Stimulated activated CD8-positive, alpha-beta memory T cell treated with anti-CD3 and anti-CD28 coated beads, Interleukin-2, amount 100 ng/mL, for 1 hour (primary cell): ENCODE measurements around the gene TMEM221.

ENCODE experiments used
- DNase-seq, 2 donors: peaks; one replicate each; pipeline ENCODE4 v3.0.0-alpha.2; 2020; ENCODE audit warnings: low read depth in 2 of 2

Gene TMEM221

GRCh38 chr19:17445526-17446165 lies 2.8 kb downstream of the TMEM221 start:
- no peak for DNase-seq

DNA sequence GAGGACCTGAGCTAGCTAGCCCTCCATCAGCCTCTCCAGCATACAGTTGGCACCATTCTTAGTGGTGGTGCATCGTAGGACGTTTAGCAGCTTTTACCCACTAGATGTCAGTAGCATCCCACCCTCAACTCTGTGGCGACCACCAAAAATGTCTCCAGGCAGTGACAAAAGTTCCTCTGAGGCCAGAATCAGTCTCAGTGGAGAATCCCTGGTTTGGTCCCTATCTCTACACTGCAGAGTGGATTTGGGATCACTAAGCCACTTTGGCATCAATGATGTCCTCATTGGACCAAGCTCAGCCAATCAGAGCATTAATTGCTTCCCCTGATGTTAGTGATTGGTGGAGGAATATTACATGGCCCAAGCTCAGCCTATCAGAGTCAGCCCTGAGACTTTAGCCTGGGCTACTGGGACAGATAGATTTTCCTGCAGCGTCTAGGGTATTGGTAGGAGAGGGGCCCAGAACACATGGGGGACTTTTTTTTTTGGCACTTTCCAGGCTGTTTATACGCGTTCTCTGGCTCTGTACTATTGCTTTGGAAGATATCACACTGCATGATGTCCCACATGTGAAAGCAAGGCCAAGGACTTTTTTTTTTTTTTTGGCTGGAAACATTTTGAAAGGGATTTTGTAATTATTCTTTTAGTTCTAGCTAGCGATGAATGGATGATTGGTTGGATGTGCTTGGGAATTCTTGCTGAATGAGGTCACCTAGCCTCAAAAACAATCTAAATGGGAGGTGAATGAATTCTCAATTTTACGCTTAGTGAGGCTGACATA lies 7.0 kb downstream of the TMEM221 start:
- DNase-seq: no peak

DNA sequence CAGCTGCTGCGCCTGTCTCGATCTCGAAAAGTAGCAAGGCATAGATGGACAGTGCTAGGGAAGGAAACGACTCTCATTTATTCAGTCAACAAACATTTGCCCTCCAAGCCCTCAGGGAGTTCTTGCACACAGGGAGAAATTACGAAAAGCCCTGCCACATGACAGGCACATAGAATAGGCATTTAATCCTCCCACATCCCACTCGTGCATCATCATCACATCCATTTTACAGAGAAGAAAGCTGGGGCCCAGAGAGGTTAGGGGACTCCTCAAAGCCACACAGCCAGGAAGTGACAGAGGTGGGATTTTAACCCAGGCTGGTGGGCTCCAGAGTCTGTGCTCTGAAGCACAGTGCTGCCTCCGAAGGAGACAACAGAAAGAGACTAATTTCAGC lies 11.6 kb downstream of the TMEM221 start:
- DNase-seq: no peak

DNA sequence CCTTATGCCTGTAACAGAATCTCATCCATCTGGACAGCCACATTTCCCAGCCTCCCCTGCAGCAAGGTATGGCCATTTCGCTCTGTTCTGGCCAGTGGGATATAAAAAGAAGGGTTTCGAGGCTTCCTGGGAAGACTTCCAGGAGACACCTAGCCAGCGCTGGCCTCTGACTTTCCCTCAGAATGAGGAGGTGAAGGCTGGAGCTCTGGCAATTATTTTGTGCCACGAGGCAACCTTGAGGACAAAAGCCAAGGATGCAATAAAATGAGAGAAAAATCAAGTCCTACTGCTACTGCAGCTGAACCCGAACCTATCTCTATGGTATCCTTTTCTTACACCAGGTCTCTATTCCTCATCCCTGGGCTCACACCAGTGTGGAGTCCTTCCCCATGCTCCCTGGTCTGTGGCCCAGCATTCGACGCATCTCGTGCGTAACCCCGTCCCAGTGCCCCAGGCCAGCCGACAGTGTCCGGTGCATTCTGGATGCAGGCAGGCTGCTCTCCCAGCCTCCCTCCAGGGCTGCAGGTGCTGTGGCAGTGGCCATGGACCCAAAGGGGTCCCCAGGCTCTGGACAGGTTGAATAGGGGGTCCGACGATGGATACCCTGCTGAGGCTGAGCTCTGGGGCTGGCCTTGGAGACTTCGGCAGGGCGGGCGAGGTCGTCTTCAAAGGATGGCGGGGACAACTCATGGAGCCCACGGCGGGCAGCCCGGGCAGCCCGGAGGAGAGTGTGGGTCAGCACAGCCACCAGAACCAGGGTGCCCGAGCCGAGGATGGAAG lies 12.2 kb downstream of the TMEM221 start:
- DNase-seq: no peak

- DNase-seq: no peak
Measured at GRCh38 chr19:17435218-17435617, 13.2 kb downstream of the TMEM221 start.

DNA sequence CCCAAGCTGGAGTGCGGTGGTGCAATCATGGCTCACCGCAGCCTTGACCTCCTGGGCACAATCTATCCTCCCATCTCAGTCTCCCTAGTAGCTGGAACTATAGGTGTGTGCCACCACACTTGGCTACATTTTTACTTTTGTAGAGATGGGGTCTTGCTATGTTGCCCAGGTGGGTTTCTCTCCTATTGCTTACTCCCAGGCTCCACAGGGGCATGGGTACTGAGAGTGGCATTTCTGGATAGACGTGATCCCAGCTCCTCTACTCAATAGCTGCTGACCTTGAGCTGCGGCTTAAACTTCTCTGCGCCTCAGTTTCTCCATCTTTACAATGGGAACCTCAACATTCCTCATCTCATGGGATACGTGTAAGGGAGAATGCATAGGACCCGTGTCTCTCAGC lies 17.1 kb downstream of the TMEM221 start:
- DNase-seq: no peak

- no peak for DNase-seq
Measured at GRCh38 chr19:17429641-17430113, 18.8 kb downstream of the TMEM221 start.

DNA sequence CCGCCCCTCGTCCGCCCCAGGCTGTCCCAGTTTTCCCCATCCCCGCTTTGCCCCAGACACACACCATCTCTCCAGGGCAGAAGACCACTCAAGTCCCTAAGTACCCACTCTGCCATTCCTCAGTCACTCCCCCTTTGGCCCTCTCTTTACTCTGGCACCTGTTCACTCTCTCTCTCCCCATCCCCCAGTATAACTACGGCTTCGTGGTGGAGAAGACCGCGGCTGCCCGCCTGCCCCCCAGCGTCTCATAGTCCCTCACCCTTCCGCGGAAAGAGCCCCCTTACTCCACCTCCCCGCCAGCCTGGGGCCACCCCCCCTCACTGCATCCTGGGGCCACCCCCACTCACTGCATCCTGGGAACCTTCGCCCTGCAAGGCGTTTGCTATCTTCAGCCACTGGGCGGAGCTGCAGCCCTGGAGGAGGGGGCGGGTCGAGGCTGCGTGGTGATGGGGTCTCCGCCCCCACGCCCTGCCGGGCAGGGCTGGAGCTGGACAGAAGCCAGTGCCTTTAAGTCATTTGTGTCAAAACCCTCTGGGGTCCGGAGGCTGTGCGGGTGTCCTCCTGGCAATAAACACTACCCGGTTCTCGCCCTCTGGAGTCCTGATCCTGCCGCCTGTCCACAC lies 23.6 kb downstream of the TMEM221 start:
- no peak for DNase-seq

GRCh38 chr19:17423429-17424208 lies 24.8 kb downstream of the TMEM221 start:
- no peak for DNase-seq

- no peak for DNase-seq
Measured at GRCh38 chr19:17421942-17422341, 26.5 kb downstream of the TMEM221 start.

DNA sequence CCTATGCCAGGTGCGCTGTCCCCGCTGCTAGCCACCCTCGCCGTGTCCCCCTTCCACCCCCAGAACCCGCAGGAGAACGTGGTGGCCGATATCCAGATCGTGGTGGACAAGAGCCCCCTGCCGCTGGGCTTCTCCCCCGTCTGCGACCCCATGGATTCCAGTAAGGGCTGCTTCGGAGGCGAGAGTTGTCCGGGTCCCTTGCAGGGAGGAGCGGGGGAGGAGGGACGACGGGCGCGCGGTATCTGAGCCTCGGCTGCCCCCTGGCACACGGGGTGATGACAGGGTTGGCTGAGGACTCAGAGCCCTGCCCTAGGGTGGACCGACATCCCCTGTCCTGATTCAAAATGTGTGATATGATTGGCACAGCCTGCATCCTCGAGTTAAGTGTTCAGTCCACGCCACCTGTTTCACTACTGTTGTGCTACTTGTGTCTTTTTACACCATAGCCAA lies 28.0 kb downstream of the TMEM221 start:
- DNase-seq: no peak

- DNase-seq: peak; percentile 88 to 90
Measured at GRCh38 chr19:17419621-17420474, 28.6 kb downstream of the TMEM221 start, which contains the start of gene MVB12A. Gene MVB12A, plus strand, starts transcription at chr19:17420047. Its CDS starts 89 bp downstream, at chr19:17420136.

GRCh38 chr19:17419154-17419620 lies 29.3 kb downstream of the TMEM221 start:
- DNase-seq: no peak

DNA sequence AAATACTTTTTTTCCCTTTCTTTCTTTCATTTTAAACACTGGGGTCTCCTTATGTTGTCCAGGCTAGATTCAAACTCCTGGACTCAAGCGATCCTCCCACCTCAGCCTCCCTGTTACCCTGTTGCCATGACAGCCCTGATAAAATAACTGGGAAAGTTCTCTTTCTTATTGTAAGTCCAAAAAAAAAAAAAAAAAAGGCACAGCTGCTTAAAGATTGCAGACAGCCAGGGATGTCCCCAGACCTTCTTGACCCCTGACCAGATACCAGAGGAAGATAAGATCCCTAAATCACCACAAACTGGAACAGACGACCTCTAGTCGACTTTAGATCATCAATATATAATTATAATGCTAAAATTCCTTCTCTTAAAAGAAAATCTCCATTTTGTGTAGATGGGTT lies 29.8 kb downstream of the TMEM221 start:
- no peak for DNase-seq

GRCh38 chr19:17415121-17415520 lies 33.3 kb downstream of the TMEM221 start:
- no peak for DNase-seq

GRCh38 chr19:17414097-17414496 lies 34.4 kb downstream of the TMEM221 start:
- no peak for DNase-seq

GRCh38 chr19:17411801-17412200 lies 36.7 kb downstream of the TMEM221 start:
- DNase-seq: no peak

DNA sequence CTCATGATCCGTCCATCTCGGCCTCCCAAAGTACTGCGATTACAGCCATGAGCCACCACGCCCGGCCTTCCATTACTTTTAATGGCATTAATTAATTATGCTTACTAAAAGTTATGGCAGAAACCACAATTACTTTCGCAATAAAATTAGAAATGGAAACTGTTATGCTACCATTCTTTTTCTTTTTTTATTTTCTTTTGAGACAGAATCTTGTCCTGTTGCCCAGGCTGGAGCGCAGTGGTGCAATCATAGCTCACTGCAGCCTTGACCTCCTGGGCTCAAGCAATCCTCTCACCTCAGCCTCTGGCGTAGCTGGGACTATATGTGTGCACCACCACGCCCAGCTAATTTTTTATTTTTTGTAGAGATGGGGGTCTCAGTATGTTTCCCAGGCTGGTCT lies 38.5 kb downstream of the TMEM221 start:
- DNase-seq: no peak

DNA sequence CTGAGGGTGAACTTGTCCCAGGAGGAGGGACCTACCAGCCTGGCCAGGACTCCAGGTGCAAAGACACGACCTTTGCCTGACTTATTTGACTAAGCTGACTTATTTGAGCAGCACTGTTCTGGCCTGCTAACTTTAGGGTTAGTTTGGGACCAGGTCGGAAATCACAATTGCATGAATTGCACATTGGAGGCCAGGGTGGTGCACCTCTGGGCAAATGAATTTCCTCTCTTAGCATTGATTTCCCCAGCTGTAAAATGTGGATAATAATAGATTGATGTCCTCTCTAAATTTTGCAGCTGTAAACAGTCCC lies 41.6 kb downstream of the TMEM221 start:
- no peak for DNase-seq
